8988T (cell line): ENCODE measurements around the gene SLC48A1.
"Not testable (repeated sequence)": the region's sequence is repeated elsewhere in the genome, so short reads cannot be mapped to it uniquely, and the experiment has no call there.

ENCODE experiments used
- DNase-seq: peaks from one replicate; pipeline ENCODE4 v3.0.0; 2011

SLC48A1 gene

DNA sequence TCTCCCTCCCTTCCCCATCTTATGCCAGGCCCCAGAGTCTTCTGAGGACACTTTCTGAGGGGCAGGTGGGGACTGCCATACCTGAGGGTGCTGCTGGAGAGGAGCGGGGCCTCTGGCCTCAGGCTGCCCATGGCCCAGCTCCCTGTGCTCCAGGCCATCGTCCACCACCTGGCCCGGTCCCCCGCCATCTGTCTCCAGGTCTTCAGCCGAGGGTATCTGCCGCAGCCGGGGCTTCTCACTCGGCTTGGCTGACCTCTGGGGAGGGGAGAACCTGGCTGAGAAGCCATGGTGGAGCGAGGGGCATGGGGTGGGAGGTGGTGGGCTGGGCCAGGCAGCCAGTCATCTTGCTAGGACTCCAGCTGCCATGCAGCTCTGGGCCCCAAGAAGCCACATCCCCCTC, 21.6 kb downstream of the SLC48A1 start:
- no peak for DNase-seq

DNA sequence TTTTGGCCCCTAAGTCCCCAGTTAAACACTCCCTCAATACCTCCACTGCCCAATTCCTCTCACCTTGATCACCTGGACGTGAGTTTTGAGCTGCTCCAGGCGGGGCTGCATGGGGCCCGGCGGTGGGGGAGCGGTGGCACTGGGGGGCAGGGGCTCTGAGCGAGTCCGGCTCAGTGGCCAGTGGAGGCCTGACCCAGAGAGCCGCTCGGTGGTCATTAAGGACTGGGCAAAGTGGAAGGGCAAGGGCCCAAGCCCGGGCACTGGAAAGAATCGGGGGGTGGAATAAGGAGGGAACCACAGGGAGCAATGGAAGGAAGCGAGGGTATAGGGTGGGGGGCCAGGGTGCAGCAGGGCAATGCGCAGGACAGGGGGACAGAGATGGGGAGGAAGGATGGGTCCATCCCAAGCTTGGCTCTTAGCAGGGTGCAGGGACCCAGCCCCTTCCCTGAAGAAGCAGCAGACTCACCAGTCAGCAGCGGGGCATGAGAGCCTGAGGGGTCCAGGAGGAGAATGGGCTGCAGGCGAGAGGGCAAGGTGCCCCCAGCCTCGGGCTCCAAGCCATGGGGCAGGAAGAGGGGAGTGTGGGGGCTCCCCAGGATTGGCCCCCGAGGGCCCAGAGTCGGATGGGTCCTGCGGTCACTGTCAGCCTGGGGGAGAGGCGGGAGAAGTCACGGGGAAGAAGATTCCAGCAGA, 22.2 kb downstream of the SLC48A1 start:
- no peak for DNase-seq

DNA sequence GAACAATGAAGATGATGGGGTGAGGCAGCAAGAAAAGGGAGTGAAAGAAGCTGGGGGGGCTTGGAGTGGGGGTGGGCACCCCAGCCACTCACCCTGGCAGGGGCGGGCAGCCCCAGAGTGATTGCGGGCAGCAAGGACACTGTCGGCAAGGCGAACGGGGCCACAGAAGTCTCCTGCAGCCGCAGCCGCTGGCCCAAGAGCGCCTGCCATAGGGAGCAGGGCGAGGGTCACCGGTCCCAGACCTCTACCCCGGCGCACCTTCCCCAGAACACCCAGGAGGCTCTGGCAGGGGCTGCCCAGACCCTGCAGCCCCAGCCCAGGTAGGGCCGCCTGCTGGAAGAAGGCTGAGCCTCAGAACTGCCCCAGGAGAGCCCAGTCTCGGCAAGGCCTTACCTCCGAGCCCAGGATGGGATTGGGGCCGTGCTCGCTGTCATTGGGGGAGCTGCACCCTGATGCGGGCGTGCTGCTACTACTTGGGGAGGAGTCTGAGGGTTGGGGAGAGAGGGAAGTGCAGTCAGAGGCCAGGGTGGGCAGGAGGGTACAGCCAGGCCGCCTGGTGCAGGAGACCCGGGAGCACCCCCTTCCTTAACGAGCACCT, 22.9 kb downstream of the SLC48A1 start:
- no peak for DNase-seq

DNA sequence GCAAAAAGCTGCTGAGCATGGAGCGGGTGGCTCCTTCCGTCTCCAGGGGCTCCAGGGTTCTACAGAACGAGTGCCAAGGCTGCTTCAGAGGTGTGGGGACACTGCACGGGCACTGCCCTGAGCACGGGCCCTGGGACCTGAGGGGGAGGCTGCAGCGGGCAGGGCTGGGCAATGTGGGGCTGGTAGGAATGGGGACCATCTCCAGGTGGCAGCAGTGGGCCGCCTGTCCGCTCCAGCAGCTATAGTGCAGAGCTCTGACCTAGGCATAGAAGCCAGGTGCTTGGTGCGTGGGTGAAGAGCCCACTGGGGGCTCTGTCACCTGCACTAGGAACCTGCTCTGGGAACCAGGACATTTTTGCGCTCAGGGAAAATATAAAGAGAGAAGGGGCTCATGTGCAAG, 24.4 kb downstream of the SLC48A1 start:
- peak; percentile 82 for DNase-seq

DNA sequence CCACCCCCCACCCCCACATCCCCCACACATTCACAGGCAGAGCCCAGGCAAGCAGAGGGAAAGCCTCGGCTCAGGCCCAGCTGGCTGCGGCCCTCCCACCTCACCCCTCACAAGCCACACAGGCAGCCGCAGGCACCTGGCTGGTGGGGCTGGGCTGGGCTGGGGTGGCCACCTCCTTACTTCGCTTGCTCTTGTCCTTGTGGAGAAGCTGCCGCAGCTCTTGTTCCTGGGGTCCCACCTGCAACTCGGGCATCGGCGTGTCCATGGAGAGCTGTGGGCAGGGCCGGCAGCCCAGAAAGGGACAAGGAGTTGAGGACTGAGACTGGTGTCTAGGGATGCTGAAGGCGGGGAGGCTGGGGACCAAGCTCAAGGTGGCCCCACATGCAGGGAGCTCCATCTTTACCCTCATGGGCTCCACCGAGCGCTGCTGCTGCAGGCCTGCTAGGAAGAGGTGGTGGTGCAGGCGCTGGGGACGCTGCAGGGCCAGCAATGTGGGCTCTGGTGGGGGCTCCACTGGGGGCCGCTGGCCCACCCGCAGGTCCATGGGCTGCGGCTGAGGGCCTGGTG, 25.4 kb downstream of the SLC48A1 start:
- no peak for DNase-seq

DNA sequence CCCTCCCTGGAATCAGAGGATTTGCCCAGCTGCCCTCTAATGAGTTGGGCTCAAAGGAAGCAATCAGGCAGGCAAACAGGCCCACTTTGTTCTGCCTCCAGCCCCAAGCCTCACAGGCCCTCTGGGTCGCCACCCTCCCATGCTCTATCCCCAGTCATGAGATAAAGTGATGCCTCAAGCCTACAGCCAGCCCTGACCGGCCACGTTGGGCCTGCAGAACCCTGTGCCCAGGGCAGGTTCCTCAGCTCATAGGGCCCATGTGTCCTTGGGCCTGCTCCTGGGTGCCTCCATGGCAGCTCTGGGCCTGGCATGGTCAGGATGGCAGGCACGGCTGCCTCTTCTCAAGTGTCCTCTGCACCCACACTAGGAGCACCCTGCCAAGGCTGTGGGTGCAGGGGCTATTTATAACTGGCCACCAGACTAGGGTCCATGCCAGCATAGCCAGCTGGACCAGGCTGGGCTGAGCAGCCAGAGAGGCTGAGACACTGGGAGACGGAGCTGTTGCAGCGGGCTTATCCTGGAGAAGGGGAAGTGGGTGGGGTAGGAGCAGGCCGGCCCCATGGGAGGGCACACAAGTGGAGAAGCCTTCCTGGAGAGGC, 26.4 kb downstream of the SLC48A1 start:
- DNase-seq: no peak

DNA sequence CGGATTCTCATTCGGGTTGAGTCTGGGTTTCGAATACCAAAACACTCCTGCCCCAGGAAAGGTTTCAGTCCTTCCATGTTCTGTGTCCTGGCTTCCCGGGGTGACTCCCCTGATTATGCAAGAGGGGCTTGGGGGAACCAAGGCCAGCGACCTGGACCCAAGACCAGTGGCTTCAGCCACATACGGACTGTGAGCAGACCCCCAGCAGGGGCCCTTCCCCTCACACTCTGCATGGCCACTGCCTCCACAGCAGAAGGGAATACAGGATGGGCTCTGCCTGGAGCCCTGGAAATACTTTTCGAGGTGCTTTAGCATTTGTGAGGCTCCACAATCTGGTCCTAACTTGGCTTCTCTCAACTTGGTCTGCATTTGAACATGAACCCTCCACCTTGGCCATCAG, 27.5 kb downstream of the SLC48A1 start:
- no peak for DNase-seq

DNA sequence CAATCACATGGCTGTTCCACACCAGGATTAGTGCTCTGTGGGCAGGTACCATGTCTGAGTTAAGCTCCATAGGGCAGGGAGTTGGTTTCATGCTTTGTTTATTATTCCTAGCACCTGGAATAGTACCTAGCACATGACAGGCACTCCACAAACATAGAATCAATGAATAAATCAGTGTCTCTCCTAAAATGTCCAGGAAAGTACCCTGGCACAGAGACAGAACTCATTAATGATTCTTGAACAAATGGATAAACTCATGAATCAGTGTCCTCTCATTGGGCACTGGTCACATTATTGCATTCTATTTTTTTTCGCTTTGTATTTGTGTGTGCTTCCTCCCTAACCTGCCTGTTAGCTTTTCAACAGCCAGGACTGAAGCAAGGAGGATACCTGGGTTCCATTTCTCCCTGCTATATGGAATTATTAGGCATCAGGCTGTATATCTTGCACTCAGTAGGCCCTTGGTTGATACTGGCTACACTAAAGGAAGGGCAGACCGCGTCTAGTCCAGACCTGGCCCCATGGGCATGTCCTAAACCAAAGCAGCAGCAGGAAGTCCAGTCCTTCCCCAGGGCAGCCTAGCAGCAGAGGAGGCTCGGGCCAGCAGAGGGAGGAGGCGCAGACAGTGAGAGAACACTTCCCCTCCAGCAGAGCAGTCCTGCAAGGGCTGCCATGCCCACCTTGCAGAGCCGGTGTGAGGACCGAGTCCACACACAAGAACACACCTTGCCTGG, 28.3 kb downstream of the SLC48A1 start:
- no peak for DNase-seq

DNA sequence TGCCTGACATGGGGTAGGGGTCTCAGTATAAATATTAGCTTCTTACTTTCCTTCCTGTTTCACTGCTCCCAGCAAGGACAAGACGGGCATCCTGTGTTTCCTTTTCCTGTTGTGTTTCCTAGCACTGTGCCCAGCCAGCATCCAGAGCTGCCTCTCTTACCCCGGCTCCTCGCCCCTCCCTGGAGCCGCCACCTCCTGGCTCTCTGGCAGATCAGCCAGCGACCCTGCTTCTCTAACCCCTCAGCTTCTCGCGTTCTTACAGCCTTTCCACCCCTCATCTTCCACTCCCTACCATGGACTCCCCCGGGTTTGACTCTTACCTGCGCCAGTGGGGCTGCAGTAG, 28.8 kb downstream of the SLC48A1 start:
- no peak for DNase-seq

DNA sequence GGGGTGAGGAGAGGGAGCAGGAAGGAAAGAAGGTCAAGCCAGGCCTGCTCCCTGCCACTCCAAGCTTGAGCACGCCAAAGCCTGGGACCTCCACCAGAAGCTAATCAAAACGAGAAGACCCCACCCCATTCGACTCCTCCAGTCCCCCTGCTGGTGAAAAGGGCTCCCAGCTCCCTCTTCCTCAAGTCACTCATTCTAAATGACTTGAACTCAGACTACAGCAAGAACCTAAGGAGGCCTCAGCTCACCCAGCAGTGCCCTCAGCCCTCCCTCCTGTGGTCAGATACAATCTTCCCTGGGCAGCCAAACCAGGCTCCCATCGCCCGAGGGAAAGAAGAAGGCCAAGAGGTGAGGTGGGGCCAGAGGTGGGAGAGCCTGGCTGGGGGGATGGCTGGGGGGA, 29.3 kb downstream of the SLC48A1 start:
- DNase-seq: no peak

DNA sequence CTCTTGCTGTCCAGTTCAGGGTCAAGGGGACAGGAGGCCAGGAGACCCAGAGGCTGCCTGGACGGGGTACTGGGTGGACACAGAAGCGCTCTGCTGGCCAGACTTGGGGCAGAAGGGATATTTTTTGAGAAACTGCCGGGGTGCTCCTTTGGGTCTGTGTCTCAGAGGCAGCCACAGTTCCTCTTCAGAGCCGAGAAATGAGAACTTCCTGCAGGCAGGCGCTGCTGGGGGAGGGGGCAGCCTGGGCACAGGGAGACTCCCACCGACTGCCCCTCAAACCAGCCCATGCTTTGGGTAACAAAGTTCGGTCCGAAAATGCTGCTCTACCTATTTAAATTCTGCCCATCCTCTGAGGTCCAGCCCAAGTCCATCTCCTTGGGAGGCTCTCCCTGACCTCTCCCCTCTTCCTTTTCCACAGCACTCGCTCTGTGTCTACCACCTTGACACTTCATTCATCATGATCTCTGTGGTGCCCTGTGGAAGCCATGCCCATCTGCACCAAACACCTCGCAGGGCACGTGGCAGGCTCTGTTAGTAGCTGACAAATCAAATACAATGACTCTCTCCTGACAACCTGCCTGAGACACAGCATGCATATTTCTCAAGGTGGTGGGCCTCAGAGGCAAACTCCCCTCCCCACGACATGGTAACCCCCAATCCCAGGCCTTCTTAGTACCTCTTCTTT, 30.3 kb downstream of the SLC48A1 start:
- no peak for DNase-seq

DNA sequence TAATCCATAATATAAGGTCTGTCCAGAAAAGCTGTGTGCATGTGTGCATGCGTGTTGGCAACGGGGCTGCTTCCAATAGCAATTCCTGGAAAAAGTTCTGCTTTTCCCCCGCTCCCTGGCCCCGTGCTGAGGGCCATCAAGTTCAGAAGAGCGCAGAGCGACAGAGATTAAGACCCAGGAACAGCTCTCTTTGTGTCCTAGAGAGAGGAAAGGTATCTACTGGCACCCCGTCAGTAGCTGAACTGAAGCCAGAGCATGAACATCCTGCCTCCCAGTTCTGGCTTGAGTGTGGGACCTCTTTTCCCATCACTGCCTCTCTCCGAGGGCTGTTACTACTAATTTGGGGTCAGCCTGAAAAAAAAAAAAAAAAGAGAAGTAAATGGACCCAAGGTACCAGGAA, 31.1 kb downstream of the SLC48A1 start:
- DNase-seq: no peak

DNA sequence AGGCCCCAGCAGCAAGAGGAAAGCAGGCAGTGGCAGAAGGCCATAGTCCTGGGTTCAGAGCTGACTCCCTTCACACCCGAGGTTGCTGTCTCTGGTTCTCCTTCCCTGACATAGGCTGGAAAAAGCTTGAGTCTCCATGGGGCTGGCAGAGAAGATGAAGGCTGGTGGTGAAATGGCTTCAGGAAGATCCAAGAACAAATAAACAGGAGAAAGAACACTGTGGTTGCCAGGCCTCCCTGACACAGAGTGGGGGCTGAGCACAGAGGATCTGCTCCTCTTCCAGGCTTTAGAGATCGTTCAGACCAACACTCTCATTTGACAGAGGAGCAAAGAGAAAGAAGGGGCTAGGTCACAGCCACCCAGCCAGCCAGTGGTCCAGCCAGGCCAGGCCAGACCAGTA, 32.4 kb downstream of the SLC48A1 start:
- DNase-seq: no peak

DNA sequence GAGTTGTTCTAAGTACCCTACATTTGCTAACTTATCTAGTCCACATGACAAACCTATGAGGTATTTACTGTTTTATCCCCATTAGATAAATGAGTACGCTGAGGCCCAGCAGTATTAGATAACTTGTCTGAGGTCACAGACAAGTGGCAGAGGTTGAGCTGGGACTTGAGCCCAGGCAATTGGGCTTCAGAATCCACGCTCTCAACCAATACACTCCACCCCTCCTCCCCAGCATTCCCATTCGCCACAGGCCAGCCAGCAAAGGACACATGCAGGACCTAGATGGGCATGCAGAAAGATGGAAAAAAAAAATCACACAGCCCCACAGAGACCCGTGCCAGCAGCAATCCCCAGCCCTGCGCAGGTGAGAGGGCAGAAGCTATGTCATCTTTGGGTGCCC, 34.3 kb downstream of the SLC48A1 start:
- no peak for DNase-seq

DNA sequence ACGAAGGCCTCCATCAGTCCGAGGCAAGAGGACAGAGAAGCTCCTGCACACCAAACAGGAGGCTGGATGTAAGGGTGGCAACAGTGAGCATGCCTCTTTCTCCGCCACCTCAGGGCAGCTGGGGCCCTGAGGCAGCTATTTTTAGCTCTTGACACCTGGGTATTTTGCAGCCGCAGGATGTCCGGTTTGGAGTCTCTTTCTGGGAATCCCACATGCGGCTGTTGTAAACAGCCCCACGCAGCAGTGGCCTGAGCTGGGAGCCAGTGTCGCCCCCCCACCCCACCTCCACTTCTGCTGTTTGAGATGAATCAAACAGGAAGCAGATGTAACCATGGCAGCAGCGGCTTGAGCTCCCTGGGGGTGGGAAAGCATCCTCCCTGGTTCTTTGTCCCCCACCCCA, 35.0 kb downstream of the SLC48A1 start:
- no peak for DNase-seq

DNA sequence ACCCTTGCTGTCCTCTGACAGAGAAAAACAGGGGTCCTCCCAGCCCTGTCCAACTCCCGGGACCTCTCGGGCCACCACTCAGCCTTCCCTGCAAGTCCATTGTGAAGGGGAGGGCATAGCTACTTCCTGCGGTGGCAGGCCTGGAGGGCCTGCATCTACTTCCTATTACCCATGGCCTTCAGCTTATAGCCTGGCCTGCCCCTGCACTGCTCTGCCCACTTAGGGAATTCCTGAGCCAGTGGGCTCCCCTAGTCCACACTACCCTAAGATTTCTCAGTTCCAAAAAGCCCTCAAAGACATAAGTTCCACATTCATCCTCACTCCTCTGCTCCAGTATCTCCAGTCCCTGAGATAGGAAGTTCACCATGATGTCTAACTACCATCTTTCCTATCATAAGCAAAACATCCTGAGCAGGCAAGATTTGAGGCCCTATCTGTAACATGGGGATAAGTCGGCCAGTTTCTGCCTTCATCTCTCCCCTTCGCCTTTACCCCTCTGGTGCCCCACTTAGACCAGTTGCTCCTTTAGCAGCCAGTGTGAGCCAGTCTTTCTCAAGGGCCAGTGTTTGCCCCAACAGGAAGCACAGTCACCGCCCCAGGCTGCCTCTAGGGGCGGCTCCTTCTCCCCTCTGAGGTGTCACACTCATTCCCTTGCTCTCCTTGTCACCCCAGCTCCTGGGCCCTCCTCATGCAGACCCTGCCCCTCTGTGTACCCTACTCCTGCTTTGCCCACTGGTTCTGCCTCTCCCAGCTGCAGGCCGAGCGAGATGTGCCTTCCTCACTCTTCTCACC, 35.7 kb downstream of the SLC48A1 start:
- DNase-seq: peak; percentile 72

DNA sequence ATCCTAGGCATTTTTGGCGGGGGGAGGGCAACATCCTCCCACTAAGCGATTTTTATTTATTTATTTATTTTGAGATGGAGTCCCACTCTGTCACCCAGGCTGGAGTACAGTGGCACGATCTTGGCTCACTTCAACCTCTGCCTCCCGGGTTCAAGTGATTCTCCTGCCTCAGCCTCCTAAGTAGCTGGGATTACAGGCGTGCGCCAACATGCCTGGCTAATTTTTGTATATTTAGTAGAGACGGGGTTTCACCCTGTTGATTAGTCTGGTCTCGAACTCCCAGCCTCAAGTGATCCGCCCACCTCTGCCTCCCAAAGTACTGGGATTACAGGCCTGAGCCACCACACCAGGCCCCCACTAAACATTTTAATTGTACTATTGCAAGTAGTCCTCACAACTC, 36.5 kb downstream of the SLC48A1 start:
- DNase-seq: not testable (repeated sequence)

DNA sequence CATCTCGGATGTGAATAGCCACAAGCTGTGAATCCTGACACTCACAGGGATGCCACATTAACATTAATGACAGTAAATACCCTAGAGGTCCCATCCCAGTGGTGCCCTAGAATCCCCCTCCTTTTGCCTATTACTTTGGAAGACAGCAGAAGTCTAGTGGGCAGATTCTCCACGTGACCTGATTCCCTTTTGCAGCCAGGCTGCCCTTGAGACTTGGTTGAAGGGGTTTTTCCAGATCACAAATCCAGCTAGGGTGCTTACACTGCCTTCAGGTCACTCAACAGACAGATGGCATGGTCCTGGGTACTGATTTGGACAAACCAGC, 38.0 kb downstream of the SLC48A1 start:
- no peak for DNase-seq

DNA sequence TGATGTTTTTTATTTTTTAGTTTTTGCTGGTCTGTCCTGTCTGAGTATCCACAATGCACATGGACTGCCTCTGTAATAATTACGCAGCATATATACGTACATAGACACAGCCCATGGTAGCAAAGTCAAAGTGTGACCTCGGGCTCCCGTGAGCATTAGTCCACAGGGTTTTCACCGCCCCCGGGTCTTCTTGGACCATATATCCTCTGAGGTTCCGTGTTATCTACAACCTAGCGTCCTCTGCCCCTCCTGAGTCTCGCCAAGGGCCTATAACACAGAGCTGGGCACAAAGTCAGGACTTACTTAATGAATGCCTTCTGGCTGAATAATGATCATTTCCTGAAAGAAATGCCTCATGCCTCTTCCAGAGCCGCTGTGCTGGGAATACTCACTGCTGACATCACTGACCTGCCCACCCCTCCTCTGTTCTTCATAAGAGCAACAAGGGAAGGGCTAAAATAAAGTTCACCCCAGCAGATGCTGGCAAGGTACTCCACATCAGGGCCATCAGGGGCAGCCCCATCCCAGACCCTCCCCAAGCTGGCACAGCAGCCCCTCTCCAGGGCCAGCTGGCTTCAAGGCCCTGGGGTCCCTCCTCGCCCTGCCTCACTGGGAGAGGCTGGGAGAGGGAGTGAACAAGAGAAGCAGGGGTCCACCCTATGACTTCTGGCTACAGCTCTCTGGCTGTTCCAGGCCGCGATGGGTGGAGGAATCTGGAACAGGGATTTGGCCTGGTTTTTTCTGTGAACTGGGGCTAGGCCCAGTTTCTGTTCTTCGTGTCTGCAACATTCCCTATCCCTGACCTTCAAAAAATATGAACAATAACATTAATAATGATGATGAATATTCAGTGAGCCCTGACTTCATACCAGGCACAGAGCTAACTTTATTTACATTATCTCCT, 38.8 kb downstream of the SLC48A1 start:
- no peak for DNase-seq

DNA sequence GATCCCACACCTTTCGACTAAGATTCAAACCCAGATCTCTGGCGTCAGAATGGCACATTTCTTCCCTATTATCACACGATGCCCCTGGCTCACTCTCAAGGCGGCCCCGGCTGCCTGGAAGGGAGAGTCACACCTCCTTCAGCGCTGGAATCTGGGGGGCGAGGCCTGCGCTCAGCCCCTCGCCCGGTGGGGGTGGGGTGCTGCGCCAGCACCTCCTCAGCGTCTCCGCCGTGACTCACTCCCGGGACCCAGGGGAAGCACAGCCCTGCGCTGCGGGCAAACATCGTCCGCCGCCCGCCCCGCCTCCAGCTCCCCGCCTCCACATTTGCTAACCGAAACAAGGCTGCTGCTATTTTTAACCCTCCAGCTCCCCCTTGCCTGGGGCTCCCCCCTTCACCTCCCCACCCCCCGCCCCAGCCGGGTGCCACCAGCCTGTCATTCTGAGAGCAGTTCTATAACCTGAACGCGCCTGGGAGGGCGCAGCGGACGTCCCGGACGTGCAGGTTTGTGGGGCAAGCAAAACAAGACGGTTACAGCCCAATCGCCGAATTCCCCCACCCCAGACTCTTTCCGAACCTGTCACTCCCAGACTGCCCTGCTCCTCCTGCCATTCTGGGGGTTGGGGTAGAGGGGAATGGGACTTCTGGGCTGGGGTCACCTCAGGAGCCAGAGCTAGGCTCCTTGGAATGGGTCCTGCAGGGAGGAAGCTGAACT, 39.9 kb downstream of the SLC48A1 start:
- DNase-seq: peak; percentile 86
